Neutrophil (primary cell): Measurements from ENCODE around the gene RTP1.

Source experiments
- H3K27ac ChIP-seq: fragments of 200-600 bp; sonication (generic); 2 replicates; pipeline ENCODE4 v1.5.1; 2016; ENCODE audit warnings: mild to moderate bottlenecking, moderate library complexity
- H3K27me3 ChIP-seq: fragments of 200-600 bp; sonication (generic); 2 replicates; pipeline ENCODE4 v1.6.0; 2016; ENCODE audit warnings: mild to moderate bottlenecking
- H3K36me3 ChIP-seq: fragments of 200-600 bp; sonication (generic); 2 replicates; pipeline ENCODE4 v1.5.1; 2017
- H3K4me1 ChIP-seq, 2 experiments: fragments of 200-600 bp in 1 of 2; sonication (generic) in 1 of 2; 1 replicate in 1 of 2; 2 replicates in 1 of 2; pipeline versions ENCODE4 v1.5.1 to v1.6.1; 2013 to 2016; ENCODE audit warnings: low read depth in 1 of 2, low read length in 1 of 2, mild to moderate bottlenecking in 1 of 2, moderate library complexity in 1 of 2; ENCODE audit not compliant: control insufficient read depth in 1 of 2, insufficient read depth in 1 of 2
- H3K4me3 ChIP-seq, 2 experiments: fragments of 200-600 bp in 1 of 2; sonication (generic) in 1 of 2; 1 replicate in 1 of 2; 2 replicates in 1 of 2; pipeline ENCODE4 v1.5.1; 2013 to 2016; ENCODE audit warnings: low read depth in 1 of 2, low read length in 1 of 2, mild to moderate bottlenecking in 1 of 2, moderate library complexity in 1 of 2
- H3K9me3 ChIP-seq: fragments of 200-600 bp; sonication (generic); 2 replicates; pipeline ENCODE4 v1.5.1; 2016
- CTCF ChIP-seq: fragments of 200-600 bp; sonication (generic); IDR thresholded peaks from 2 replicates; pipeline ENCODE4 v1.5.1; 2016; ENCODE audit warnings: antibody characterized with exemption

The RTP1 gene

GRCh38 chr3:187212705-187213104 is 15.4 kb downstream of the RTP1 start:
- H3K36me3 ChIP-seq, result no peaks in the 10 kb centered on the region
- TF ChIP-seq CTCF, result no peak
- H3K4me1 ChIP-seq, result no peaks in the 10 kb centered on the region
- H3K27ac ChIP-seq, result no peak overlapping the region
- no peaks in the 10 kb centered on the region for H3K27me3 ChIP-seq
- H3K9me3 ChIP-seq, result no peaks in the 10 kb centered on the region
- no peak overlapping the region for H3K4me3 ChIP-seq

- H3K27ac ChIP-seq, result no peak overlapping the region
- no peak for TF ChIP-seq CTCF
- no peaks in the 10 kb centered on the region for H3K27me3 ChIP-seq
- H3K36me3 ChIP-seq, result no peaks in the 10 kb centered on the region
- no peaks in the 10 kb centered on the region for H3K9me3 ChIP-seq
- no peak overlapping the region for H3K4me3 ChIP-seq
- no peaks in the 10 kb centered on the region for H3K4me1 ChIP-seq
Measured at GRCh38 chr3:187213616-187214015, 16.3 kb downstream of the RTP1 start.

GRCh38 chr3:187215460-187215859 is 18.2 kb downstream of the RTP1 start:
- no peaks in the 10 kb centered on the region for H3K27me3 ChIP-seq
- H3K36me3 ChIP-seq, result no peaks in the 10 kb centered on the region
- no peak overlapping the region for H3K27ac ChIP-seq
- H3K4me3 ChIP-seq, result no peak overlapping the region
- TF ChIP-seq CTCF, result no peak
- no peaks in the 10 kb centered on the region for H3K9me3 ChIP-seq
- H3K4me1 ChIP-seq, result no peaks in the 10 kb centered on the region

GRCh38 chr3:187222801-187223200 is 25.5 kb downstream of the RTP1 start:
- Histone ChIP-seq H3K27me3 (no peaks in the 10 kb centered on the region), H3K9me3 (no peaks in the 10 kb centered on the region), H3K36me3 (no peaks in the 10 kb centered on the region), H3K4me1 (no peaks in the 10 kb centered on the region), H3K4me3 (no peak overlapping the region), H3K27ac (no peak overlapping the region)
- no peak for TF ChIP-seq CTCF

- H3K27me3 ChIP-seq, result no peaks in the 10 kb centered on the region
- no peak for TF ChIP-seq CTCF
Measured at GRCh38 chr3:187223799-187224198, 26.5 kb downstream of the RTP1 start.

GRCh38 chr3:187227658-187228258 is 30.5 kb downstream of the RTP1 start:
- no peak overlapping the region for H3K4me3 ChIP-seq
- no peak overlapping the region for H3K27ac ChIP-seq
- no peaks in the 10 kb centered on the region for H3K36me3 ChIP-seq
- no peaks in the 10 kb centered on the region for H3K4me1 ChIP-seq
- H3K9me3 ChIP-seq, result no peaks in the 10 kb centered on the region
- TF ChIP-seq CTCF, result no peak
- peaks cover 10% of the 10 kb centered on the region for H3K27me3 ChIP-seq

More at GRCh38 chr3:187223799-187224198, 26.5 kb downstream of the RTP1 start:
- Histone ChIP-seq H3K9me3 (no peaks in the 10 kb centered on the region), H3K27ac (no peak overlapping the region), H3K4me3 (no peak overlapping the region), H3K4me1 (no peaks in the 10 kb centered on the region), H3K36me3 (no peaks in the 10 kb centered on the region)
